Osteoblast (primary cell): ENCODE data around the gene STK38. TPM values are rescaled to one million over a fixed set of nuclear protein-coding genes. Genes with fewer than 3 reads are reported as not detected.

Experiments
- DNase-seq: peaks from one replicate; pipeline ENCODE4 v3.0.0; 2011; ENCODE audit warnings: low spot score, mixed read lengths; ENCODE audit not compliant: insufficient read length; ENCODE audit errors: missing footprints
- H2AFZ ChIP-seq: 2 replicates; pipeline ENCODE4 v1.6.0; 2011; ENCODE audit warnings: mild to moderate bottlenecking, low read length
- H3K27ac ChIP-seq: 2 replicates; pipeline ENCODE4 v1.5.1; 2011; ENCODE audit warnings: mild to moderate bottlenecking, low read depth, low read length, moderate library complexity
- H3K27me3 ChIP-seq: 2 replicates; pipeline ENCODE4 v1.6.0; 2012; ENCODE audit warnings: mild to moderate bottlenecking, control low read depth, inconsistent platforms, low read length, moderate library complexity; ENCODE audit not compliant: insufficient read depth
- H3K36me3 ChIP-seq: 2 replicates; pipeline ENCODE4 v1.5.1; 2011; ENCODE audit warnings: mild to moderate bottlenecking, low read length, control low read depth, moderate library complexity; ENCODE audit not compliant: insufficient read depth
- H3K4me1 ChIP-seq: 2 replicates; pipeline ENCODE4 v1.5.1; 2011; ENCODE audit warnings: mild to moderate bottlenecking, low read length, control low read depth, moderate library complexity; ENCODE audit not compliant: insufficient read depth
- H3K4me2 ChIP-seq: 2 replicates; pipeline ENCODE4 v1.6.0; 2011; ENCODE audit warnings: mild to moderate bottlenecking, low read length; ENCODE audit not compliant: insufficient read depth
- H3K4me3 ChIP-seq: fragments of 200-600 bp; sonication (generic); 3 replicates; pipeline ENCODE4 v1.5.1; 2012; ENCODE audit warnings: mild to moderate bottlenecking, low read length, inconsistent platforms; ENCODE audit not compliant: insufficient read depth
- H3K79me2 ChIP-seq: 2 replicates; pipeline ENCODE4 v1.6.0; 2012; ENCODE audit warnings: mild to moderate bottlenecking, low read length, control low read depth, inconsistent platforms; ENCODE audit not compliant: insufficient read depth
- H3K9me3 ChIP-seq: 2 replicates; pipeline ENCODE4 v1.5.1; 2011; ENCODE audit warnings: low read depth, low read length, control low read depth
- H4K20me1 ChIP-seq: 2 replicates; pipeline ENCODE4 v1.6.0; 2012; ENCODE audit warnings: mild to moderate bottlenecking, low read length, control low read depth; ENCODE audit not compliant: insufficient read depth
- CTCF ChIP-seq: IDR thresholded peaks from 2 replicates; pipeline ENCODE4 v1.5.1; 2011; ENCODE audit warnings: mild to moderate bottlenecking, low read depth, low read length, moderate library complexity; ENCODE audit errors: extremely low read depth
- total RNA-seq: library from RNA; depleted of rRNA; stranded (reverse); fragments of >200 nt; gene quantifications from 2 replicates; pipeline ENCODE4 v1.2.3, GENCODE V29; 2012

STK38 gene
- total RNA-seq, 1 donor = 48.1 TPM

DNA sequence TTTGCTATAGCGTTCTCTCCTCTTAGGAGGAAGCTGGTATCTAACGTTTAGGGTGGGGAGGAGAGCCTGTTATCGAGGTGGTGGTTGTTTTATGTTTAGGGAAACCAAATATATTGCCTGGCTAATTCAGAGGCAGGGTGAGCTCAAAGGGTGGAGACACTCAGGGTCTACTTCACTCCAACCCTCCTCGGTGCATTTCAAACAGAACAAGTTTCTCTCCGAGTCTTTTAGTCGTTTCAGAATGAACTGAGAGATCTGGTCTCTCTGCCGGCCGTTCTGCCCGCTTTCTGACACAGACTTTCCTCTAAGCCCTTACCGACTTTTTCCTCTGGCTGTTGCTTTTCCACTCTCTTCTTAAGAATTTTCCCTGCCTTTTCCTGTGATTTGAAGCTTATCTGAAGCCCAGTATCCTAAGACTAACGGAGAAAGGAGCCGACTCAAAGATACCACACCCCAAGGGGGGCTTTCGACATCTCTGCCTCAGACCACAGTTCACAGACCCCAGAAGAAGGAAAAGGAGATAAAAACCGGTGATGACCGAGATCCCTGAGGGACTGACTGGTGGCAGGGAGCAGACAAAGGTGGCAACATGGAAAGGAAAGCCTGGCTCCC is 865 bp downstream of the STK38 start:
- H4K20me1 ChIP-seq = peaks cover 13% of the 10 kb centered on the region
- H3K4me3 ChIP-seq = peak overlapping the region; percentile 99
- no peaks in the 10 kb centered on the region for H3K9me3 ChIP-seq
- peaks cover 33% of the 10 kb centered on the region for H3K4me1 ChIP-seq
- no peaks in the 10 kb centered on the region for H3K36me3 ChIP-seq
- H3K4me2 ChIP-seq = peak overlapping the region; percentile 94
- H3K79me2 ChIP-seq = peaks cover 60% of the 10 kb centered on the region
- peak overlapping the region; percentile 97 for H2AFZ ChIP-seq
- no peak for TF ChIP-seq CTCF
- DNase-seq = peak; percentile 77
- H3K27ac ChIP-seq = peak overlapping the region; percentile 90
- H3K27me3 ChIP-seq = no peaks in the 10 kb centered on the region

DNA sequence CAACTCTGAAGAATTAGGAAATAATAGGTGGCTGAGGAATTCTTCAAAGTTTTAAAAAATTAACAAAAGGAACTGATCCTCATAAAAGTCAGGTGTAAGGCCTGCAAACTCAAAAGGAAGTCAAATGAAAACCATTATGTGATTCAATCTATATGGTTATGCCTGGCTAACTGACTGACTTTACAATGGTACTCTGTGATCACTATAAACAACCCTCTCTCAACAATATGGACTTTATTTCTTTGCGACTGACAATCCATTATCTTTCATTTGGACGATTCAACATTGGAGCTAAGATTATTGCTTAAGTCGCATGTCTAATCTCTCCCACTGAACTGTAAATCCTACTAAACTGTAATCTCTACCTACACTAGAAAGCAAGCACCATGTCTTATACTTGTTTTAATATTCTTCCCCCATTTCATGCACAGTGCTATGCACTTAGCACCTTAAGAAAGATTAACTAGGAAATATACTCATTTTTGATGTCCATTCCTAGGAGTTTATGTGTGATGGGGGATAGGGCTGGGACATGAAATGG is 1.4 kb downstream of the STK38 start:
- Histone ChIP-seq H3K36me3 (no peaks in the 10 kb centered on the region), H3K4me2 (peak overlapping the region; percentile 94), H3K79me2 (peaks cover 66% of the 10 kb centered on the region), H3K4me3 (peak overlapping the region; percentile 99), H3K27me3 (no peaks in the 10 kb centered on the region), H3K27ac (peak overlapping the region; percentile 90), H3K9me3 (no peaks in the 10 kb centered on the region), H3K4me1 (peaks cover 33% of the 10 kb centered on the region), H2AFZ (no peak overlapping the region), H4K20me1 (peaks cover 13% of the 10 kb centered on the region)
- peak; percentile 48 for DNase-seq
- no peak for TF ChIP-seq CTCF

GRCh38 chr6:36544228-36544627 is 3.1 kb downstream of the STK38 start:
- H3K79me2 ChIP-seq = peaks cover 81% of the 10 kb centered on the region
- no peak overlapping the region for H2AFZ ChIP-seq
- H3K27me3 ChIP-seq = no peaks in the 10 kb centered on the region
- peaks cover 13% of the 10 kb centered on the region for H4K20me1 ChIP-seq
- peaks cover 33% of the 10 kb centered on the region for H3K4me1 ChIP-seq
- H3K4me2 ChIP-seq = peak overlapping the region; percentile 54
- H3K36me3 ChIP-seq = peaks cover 13% of the 10 kb centered on the region
- peak overlapping the region; percentile 17 for H3K27ac ChIP-seq
- no peak for TF ChIP-seq CTCF
- no peaks in the 10 kb centered on the region for H3K9me3 ChIP-seq
- peak; percentile 78 for DNase-seq
- peak overlapping the region; percentile 25 for H3K4me3 ChIP-seq

- no peak for TF ChIP-seq CTCF
- Histone ChIP-seq H3K27me3 (no peaks in the 10 kb centered on the region), H3K27ac (no peak overlapping the region), H3K36me3 (peaks cover 27% of the 10 kb centered on the region), H3K9me3 (no peaks in the 10 kb centered on the region), H3K4me2 (peak overlapping the region; percentile 38), H4K20me1 (peaks cover 13% of the 10 kb centered on the region), H3K4me3 (no peak overlapping the region), H3K4me1 (peaks cover 30% of the 10 kb centered on the region), H3K79me2 (peaks cover 84% of the 10 kb centered on the region), H2AFZ (no peak overlapping the region)
- peak; percentile 57 for DNase-seq
Measured at GRCh38 chr6:36542041-36542440, 5.2 kb downstream of the STK38 start.
